DOHH2 (cell line): ENCODE measurements around the gene SLC25A28.

Experiments used
- H3F3A ChIP-seq: fragments of 200-600 bp; sonication (generic), shearing (Covaris generic); 2 replicates; pipeline ENCODE4 v1.6.0; 2016; ENCODE audit warnings: antibody characterized with exemption, mild to moderate bottlenecking; ENCODE audit not compliant: control insufficient read depth, insufficient read depth
- H3K27ac ChIP-seq: fragments of 200-600 bp; sonication (generic); 2 replicates; pipeline ENCODE4 v1.5.1; 2014; ENCODE audit warnings: low read depth, mild to moderate bottlenecking, low read length, moderate library complexity
- H3K27me3 ChIP-seq: fragments of 200-600 bp; sonication (generic); 2 replicates; pipeline ENCODE4 v1.6.1; 2014; ENCODE audit warnings: mild to moderate bottlenecking, low read length, mixed read lengths; ENCODE audit not compliant: control insufficient read depth
- H3K36me3 ChIP-seq: fragments of 200-600 bp; sonication (generic); 2 replicates; pipeline ENCODE4 v1.6.1; 2014; ENCODE audit warnings: mild to moderate bottlenecking, low read length, moderate library complexity, mixed read lengths; ENCODE audit not compliant: control insufficient read depth
- H3K4me1 ChIP-seq: fragments of 200-600 bp; sonication (generic); 2 replicates; pipeline ENCODE4 v1.6.1; 2014; ENCODE audit warnings: mild to moderate bottlenecking, low read length, mixed read lengths; ENCODE audit not compliant: control insufficient read depth
- H3K4me2 ChIP-seq: fragments of 200-600 bp; sonication (generic); 2 replicates; pipeline ENCODE4 v1.6.0; 2014; ENCODE audit warnings: mild to moderate bottlenecking, low read length, moderate library complexity
- H3K4me3 ChIP-seq: fragments of 200-600 bp; sonication (generic); 2 replicates; pipeline ENCODE4 v1.5.1; 2014; ENCODE audit warnings: mild to moderate bottlenecking, low read length, mixed read lengths
- H3K79me2 ChIP-seq: fragments of 200-600 bp; sonication (generic); 2 replicates; pipeline ENCODE4 v1.6.1; 2014; ENCODE audit warnings: mild to moderate bottlenecking, low read length, mixed read lengths; ENCODE audit not compliant: control insufficient read depth
- H3K9me2 ChIP-seq: fragments of 200-600 bp; sonication (generic); replicated peaks from 2 replicates; pipeline ENCODE4 v1.6.1; 2014; ENCODE audit warnings: mild to moderate bottlenecking, low read length, mixed read lengths; ENCODE audit not compliant: control insufficient read depth
- H3K9me3 ChIP-seq: fragments of 200-600 bp; sonication (generic); 2 replicates; pipeline ENCODE4 v1.6.1; 2014; ENCODE audit warnings: antibody characterized with exemption, low read length, mixed read lengths; ENCODE audit not compliant: control insufficient read depth, insufficient read depth
- H4K20me1 ChIP-seq: fragments of 200-600 bp; sonication (generic); 2 replicates; pipeline ENCODE4 v1.6.0; 2014; ENCODE audit warnings: low read depth, mild to moderate bottlenecking, antibody characterized with exemption, low read length, moderate library complexity; ENCODE audit not compliant: control insufficient read depth, insufficient read depth
- EZH2phosphoT487 ChIP-seq: fragments of 200-600 bp; sonication (generic); IDR thresholded peaks from 2 replicates; pipeline ENCODE4 v1.6.1; 2017; ENCODE audit warnings: borderline replicate concordance, mild to moderate bottlenecking, antibody characterized with exemption, low read length, moderate library complexity, mixed read lengths
- TF ChIP-seq, protein P1 (sequence below): fragments of 200-600 bp; sonication (generic); IDR thresholded peaks from one replicate; pipeline ENCODE4 v1.5.1; 2014; ENCODE audit warnings: antibody characterized with exemption, mild to moderate bottlenecking, low read depth, low read length; ENCODE audit not compliant: poor library complexity, severe bottlenecking

The SLC25A28 gene

DNA sequence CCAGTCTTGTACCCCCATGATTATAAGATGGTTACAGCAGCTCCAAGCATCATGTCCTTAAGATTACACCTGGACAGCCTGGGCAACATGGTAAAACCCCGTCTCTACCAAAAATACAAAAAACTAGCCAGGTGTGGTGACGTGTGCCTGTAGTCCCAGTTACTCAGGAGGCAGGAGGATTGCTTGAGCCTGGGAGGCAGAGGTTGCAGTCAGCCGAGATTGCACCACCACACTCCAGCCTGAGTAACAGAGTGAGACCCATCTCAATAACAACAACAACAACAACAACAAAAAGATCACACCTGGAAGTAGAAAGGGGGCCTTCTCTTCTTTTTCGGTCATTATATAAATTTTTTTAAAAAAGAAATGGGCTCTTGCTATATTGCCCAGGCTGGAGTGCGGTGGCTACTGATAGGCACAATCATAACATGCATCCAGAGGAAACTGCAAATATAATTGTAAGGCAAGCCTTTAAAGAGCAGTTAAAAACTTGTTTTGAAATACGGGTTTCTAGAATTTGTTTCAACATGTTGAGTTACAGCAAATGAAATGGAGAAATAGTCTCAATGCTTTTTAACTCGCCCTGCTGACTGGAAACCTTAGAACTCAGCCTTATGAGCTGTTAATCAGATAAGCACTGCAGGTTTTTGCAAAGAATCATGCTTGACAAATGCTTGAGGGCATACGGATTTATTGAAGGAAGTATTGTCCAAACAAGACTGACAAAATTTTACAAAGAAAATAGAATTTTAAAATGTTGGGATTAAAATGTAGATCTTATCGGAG, 34.3 kb upstream of the SLC25A28 start:
- Histone ChIP-seq H3K27me3 (peaks cover 36% of the 10 kb centered on the region), H3K4me3 (no peak overlapping the region), H3K36me3 (no peaks in the 10 kb centered on the region), H3K4me1 (peaks cover 6% of the 10 kb centered on the region), H3K79me2 (no peaks in the 10 kb centered on the region), H3K9me2 (no peaks in the 10 kb centered on the region), H4K20me1 (no peaks in the 10 kb centered on the region), H3K9me3 (no peaks in the 10 kb centered on the region), H3K4me2 (no peak overlapping the region), H3K27ac (no peak overlapping the region), H3F3A (no peaks in the 10 kb centered on the region)
- no peak for TF ChIP-seq EZH2phosphoT487
- TF ChIP-seq, protein P1, sequence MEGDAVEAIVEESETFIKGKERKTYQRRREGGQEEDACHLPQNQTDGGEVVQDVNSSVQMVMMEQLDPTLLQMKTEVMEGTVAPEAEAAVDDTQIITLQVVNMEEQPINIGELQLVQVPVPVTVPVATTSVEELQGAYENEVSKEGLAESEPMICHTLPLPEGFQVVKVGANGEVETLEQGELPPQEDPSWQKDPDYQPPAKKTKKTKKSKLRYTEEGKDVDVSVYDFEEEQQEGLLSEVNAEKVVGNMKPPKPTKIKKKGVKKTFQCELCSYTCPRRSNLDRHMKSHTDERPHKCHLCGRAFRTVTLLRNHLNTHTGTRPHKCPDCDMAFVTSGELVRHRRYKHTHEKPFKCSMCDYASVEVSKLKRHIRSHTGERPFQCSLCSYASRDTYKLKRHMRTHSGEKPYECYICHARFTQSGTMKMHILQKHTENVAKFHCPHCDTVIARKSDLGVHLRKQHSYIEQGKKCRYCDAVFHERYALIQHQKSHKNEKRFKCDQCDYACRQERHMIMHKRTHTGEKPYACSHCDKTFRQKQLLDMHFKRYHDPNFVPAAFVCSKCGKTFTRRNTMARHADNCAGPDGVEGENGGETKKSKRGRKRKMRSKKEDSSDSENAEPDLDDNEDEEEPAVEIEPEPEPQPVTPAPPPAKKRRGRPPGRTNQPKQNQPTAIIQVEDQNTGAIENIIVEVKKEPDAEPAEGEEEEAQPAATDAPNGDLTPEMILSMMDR = no peak

DNA sequence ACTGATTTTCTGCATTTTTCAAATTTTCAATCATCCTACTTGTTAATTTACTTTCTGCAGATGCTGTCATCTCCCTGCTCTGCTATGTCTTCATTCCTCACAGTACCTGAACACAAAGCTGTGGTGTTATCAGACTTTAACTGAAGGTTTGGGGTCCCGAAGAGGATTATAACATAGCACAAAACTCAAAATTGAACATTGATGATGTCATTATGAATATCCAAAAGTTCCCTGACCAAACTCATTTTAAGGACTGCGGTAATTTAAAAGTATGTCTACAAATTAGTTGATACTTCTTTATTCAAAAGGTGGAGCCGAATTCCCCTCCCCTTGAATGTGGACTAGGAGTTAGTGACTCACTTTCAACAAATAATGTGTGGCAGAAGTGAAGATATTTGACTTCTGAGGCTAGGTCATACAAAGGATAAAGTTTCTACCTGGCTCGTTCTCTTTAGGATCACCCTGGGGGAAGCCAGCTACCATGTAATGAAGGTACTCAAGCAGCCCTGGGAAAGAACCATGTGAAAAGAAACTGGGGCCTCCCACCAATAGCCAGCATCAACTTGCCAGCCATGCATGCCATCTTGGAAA, 32.7 kb upstream of the SLC25A28 start:
- Histone ChIP-seq H3K4me1 (no peaks in the 10 kb centered on the region), H3K36me3 (no peaks in the 10 kb centered on the region), H3K4me3 (no peak overlapping the region), H3K9me2 (no peaks in the 10 kb centered on the region), H3K4me2 (no peak overlapping the region), H4K20me1 (no peaks in the 10 kb centered on the region), H3K27me3 (peaks cover 36% of the 10 kb centered on the region), H3K27ac (no peak overlapping the region), H3K9me3 (no peaks in the 10 kb centered on the region), H3K79me2 (no peaks in the 10 kb centered on the region), H3F3A (no peaks in the 10 kb centered on the region)
- TF ChIP-seq, protein P1 = no peak
- no peak for TF ChIP-seq EZH2phosphoT487

DNA sequence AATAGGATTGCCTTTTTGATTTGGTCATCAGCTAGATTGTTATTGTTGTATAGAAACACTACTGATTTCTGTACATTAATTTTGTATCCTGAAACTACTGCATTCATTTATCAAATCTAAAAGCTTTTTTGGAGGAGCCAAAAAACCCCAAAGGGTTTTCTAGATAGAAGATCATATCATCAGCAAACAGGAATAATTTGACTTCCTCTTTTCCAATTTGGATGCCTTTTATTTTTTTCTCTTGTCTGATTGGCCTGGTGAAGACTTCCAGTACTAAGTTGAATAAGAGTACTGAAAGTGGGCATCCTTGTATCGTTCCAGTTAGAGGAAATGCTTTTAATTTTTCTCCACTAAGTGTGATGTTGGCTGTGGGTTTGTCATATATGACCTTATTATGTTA, 28.5 kb upstream of the SLC25A28 start:
- Histone ChIP-seq H3K79me2 (no peaks in the 10 kb centered on the region), H3K27me3 (peaks cover 18% of the 10 kb centered on the region), H3K9me3 (no peaks in the 10 kb centered on the region), H3K27ac (no peak overlapping the region), H3K4me2 (no peak overlapping the region), H3F3A (no peaks in the 10 kb centered on the region), H4K20me1 (no peaks in the 10 kb centered on the region), H3K9me2 (no peaks in the 10 kb centered on the region), H3K4me1 (no peaks in the 10 kb centered on the region), H3K4me3 (no peak overlapping the region), H3K36me3 (no peaks in the 10 kb centered on the region)
- TF ChIP-seq EZH2phosphoT487 = no peak
- TF ChIP-seq, protein P1 = no peak
